ENCODE measurements around the gene EEF1AKMT1.

EEF1AKMT1 gene

DNA sequence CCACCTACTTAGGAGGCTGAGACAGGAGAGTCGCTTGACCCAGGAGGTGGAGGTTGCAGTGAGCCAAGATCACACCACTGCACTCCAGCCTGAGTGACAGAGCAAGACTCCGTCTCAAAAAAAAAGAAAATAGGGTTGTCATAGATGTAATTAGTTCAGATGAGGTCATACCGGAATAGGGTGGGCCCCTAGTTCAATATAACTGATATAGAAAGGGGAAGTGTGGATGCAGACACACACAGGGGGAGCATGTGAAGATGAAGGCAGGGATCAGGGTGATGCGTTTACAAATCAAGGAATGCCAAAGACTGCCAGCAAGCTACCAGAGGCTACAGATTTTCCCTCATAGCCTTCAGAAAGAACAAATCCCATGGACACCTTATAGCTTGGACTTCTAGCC is 24.3 kb upstream of the EEF1AKMT1 start:
- Histone ChIP-seq H3K9me3 (ENCODE audit: insufficient read depth, low read length) (no peaks in the 10 kb centered on the region), H3K4me3 (ENCODE audit: low read length) (no peak overlapping the region), H2AFZ (ENCODE audit: low read depth, low read length) (no peak overlapping the region), H3K4me2 (ENCODE audit: low read length) (no peak overlapping the region), H3K27me3 (ENCODE audit: low read depth, low read length) (no peaks in the 10 kb centered on the region), H3K36me3 (replicated peaks; ENCODE audit: low read depth, low read length) (peaks cover 40% of the 10 kb centered on the region), H4K20me1 (ENCODE audit: insufficient read depth, low read length) (peaks cover 4% of the 10 kb centered on the region; the same call in 1 of the 2 replicates), H3K4me1 (ENCODE audit: low read length) (peaks cover 9% of the 10 kb centered on the region), H3K27ac (ENCODE audit: low read length) (no peak overlapping the region), H3K9ac (ENCODE audit: low read length) (no peak overlapping the region), H3K79me2 (ENCODE audit: low read length) (0 out of 2 replicates have a peak, but pooled peaks cover under 1% of the 10 kb centered on the region)
- TF ChIP-seq EZH2phosphoT487 (IDR thresholded peaks at IDR 0.05; ENCODE audit: low read depth): no peak

DNA sequence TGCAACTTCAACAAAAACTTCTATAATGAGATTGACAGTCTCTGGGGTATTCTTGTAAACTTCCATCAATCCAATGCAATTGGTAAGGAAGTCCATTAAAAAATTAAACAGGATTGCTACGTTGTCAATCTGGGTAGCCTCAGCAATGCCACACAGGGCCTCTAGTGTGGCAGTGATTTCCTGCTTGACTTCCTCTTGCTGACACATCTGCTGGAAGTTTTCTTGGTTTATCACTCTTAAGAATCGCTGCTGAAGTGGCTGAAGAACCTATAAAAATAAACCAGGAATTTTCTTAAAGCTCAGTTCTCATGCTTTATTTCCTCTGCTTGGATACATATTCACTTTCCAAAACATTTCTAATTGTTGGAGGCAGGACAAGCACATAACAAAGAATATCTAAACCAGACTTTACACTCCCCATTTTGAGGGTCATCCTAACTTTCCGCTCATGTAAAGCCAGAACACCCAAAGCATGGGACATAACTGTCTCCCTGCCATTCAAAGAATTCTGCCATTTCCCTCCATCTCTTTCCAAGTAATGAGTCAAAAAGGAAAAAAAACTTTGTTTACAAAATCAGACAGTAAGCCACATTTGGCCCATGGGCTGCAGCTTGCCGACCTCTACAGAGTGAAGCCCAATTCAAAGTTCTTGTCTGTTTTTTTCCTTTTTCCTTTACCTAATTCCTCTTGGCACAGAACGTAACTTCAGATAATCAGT is 23.2 kb upstream of the EEF1AKMT1 start:
- Histone ChIP-seq H3K36me3 (replicated peaks; ENCODE audit: low read depth, low read length) (peaks cover 40% of the 10 kb centered on the region), H3K79me2 (ENCODE audit: low read length) (no peaks in the 10 kb centered on the region), H3K4me2 (ENCODE audit: low read length) (no peak overlapping the region), H3K4me3 (ENCODE audit: low read length) (no peak overlapping the region), H3K27me3 (ENCODE audit: low read depth, low read length) (no peaks in the 10 kb centered on the region), H3K9ac (ENCODE audit: low read length) (no peak overlapping the region), H3K9me3 (ENCODE audit: insufficient read depth, low read length) (no peaks in the 10 kb centered on the region), H2AFZ (ENCODE audit: low read depth, low read length) (no peak overlapping the region), H3K27ac (ENCODE audit: low read length) (no peak overlapping the region), H3K4me1 (ENCODE audit: low read length) (peaks cover 9% of the 10 kb centered on the region), H4K20me1 (ENCODE audit: insufficient read depth, low read length) (peaks cover 2% of the 10 kb centered on the region; the same call in 1 of the 2 replicates)
- TF ChIP-seq EZH2phosphoT487 (IDR thresholded peaks at IDR 0.05; ENCODE audit: low read depth): no peak
- TF ChIP-seq, protein P1, sequence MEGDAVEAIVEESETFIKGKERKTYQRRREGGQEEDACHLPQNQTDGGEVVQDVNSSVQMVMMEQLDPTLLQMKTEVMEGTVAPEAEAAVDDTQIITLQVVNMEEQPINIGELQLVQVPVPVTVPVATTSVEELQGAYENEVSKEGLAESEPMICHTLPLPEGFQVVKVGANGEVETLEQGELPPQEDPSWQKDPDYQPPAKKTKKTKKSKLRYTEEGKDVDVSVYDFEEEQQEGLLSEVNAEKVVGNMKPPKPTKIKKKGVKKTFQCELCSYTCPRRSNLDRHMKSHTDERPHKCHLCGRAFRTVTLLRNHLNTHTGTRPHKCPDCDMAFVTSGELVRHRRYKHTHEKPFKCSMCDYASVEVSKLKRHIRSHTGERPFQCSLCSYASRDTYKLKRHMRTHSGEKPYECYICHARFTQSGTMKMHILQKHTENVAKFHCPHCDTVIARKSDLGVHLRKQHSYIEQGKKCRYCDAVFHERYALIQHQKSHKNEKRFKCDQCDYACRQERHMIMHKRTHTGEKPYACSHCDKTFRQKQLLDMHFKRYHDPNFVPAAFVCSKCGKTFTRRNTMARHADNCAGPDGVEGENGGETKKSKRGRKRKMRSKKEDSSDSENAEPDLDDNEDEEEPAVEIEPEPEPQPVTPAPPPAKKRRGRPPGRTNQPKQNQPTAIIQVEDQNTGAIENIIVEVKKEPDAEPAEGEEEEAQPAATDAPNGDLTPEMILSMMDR (IDR thresholded peaks at IDR 0.05; ENCODE audit: low read depth, low read length): no peak

DNA sequence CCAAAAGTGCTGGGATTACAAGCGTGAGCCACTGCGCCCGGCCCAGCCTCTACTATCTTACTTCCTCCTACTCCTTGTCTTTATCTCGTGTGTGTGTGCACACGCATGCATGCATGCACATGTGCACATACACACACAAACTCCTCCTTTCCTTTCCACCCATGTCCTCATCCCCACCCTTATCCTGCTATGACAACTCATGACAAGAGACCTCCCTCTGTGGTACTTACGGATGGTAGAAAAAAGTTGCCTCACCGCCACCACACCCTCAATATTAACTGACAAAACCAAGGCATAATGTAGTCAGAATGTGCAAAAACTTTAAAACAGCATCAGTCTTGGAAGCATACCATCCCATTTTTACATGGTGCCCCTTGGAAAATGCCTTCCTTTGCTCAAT is 15.9 kb upstream of the EEF1AKMT1 start:
- H3K9me3 ChIP-seq (ENCODE audit: insufficient read depth, low read length): no peaks in the 10 kb centered on the region
- no peak overlapping the region for H2AFZ ChIP-seq (ENCODE audit: low read depth, low read length)
- no peak overlapping the region for H3K27ac ChIP-seq (ENCODE audit: low read length)
- no peak overlapping the region for H3K4me3 ChIP-seq (ENCODE audit: low read length)
- peaks cover 7% of the 10 kb centered on the region for H3K4me1 ChIP-seq (ENCODE audit: low read length)
- H3K27me3 ChIP-seq (ENCODE audit: low read depth, low read length): no peaks in the 10 kb centered on the region
- H3K79me2 ChIP-seq (ENCODE audit: low read length): no peaks in the 10 kb centered on the region
- no peak overlapping the region for H3K4me2 ChIP-seq (ENCODE audit: low read length)
- peaks cover 45% of the 10 kb centered on the region for H3K36me3 ChIP-seq (replicated peaks; ENCODE audit: low read depth, low read length)
- H3K9ac ChIP-seq (ENCODE audit: low read length): no peak overlapping the region
- no peaks in the 10 kb centered on the region for H4K20me1 ChIP-seq (ENCODE audit: insufficient read depth, low read length)
- TF ChIP-seq EZH2phosphoT487 (IDR thresholded peaks at IDR 0.05; ENCODE audit: low read depth): no peak

DNA sequence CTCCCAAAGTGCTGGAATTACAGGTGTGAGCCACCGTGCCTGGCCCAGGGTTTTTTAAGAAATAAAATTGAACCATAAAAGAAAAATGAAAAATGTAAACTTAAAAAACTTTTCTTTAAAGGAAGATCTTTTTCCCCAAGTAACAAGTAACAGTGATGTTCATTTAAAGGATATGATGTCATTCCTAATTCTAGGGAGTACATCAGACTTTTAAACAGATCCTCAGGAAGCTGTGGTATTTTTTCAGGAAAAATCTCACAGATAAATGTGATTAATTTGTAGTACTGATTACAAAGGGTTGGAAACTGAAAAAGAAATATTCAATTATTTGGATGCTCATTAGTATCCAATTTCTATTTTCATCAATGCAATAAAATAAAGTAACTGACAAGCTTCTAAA is 14.6 kb upstream of the EEF1AKMT1 start:
- Histone ChIP-seq H3K36me3 (replicated peaks; ENCODE audit: low read depth, low read length) (peaks cover 48% of the 10 kb centered on the region), H3K9ac (ENCODE audit: low read length) (no peak overlapping the region), H3K9me3 (ENCODE audit: insufficient read depth, low read length) (no peaks in the 10 kb centered on the region), H3K27ac (ENCODE audit: low read length) (no peak overlapping the region), H4K20me1 (ENCODE audit: insufficient read depth, low read length) (no peaks in the 10 kb centered on the region), H2AFZ (ENCODE audit: low read depth, low read length) (no peak overlapping the region), H3K79me2 (ENCODE audit: low read length) (no peaks in the 10 kb centered on the region), H3K4me3 (ENCODE audit: low read length) (no peak overlapping the region), H3K4me2 (ENCODE audit: low read length) (no peak overlapping the region), H3K4me1 (ENCODE audit: low read length) (peaks cover 7% of the 10 kb centered on the region), H3K27me3 (ENCODE audit: low read depth, low read length) (no peaks in the 10 kb centered on the region)
- no peak for TF ChIP-seq EZH2phosphoT487 (IDR thresholded peaks at IDR 0.05; ENCODE audit: low read depth)
- TF ChIP-seq, protein P1 (IDR thresholded peaks at IDR 0.05; ENCODE audit: low read depth, low read length): no peak

- peaks cover 6% of the 10 kb centered on the region; the same call in 1 of the 2 replicates for H4K20me1 ChIP-seq (ENCODE audit: insufficient read depth, low read length)
- TF ChIP-seq, protein P1 (IDR thresholded peaks at IDR 0.05; ENCODE audit: low read depth, low read length): no peak
- H3K27me3 ChIP-seq (ENCODE audit: low read depth, low read length): no peaks in the 10 kb centered on the region
- H3K4me2 ChIP-seq (ENCODE audit: low read length): no peak overlapping the region
- no peaks in the 10 kb centered on the region for H3K9me3 ChIP-seq (ENCODE audit: insufficient read depth, low read length)
- H3K9ac ChIP-seq (ENCODE audit: low read length): no peak overlapping the region
- H3K4me1 ChIP-seq (ENCODE audit: low read length): peaks cover 18% of the 10 kb centered on the region
- no peak overlapping the region for H3K27ac ChIP-seq (ENCODE audit: low read length)
- peaks cover 53% of the 10 kb centered on the region for H3K36me3 ChIP-seq (replicated peaks; ENCODE audit: low read depth, low read length)
- no peak overlapping the region for H3K4me3 ChIP-seq (ENCODE audit: low read length)
- no peak overlapping the region for H2AFZ ChIP-seq (ENCODE audit: low read depth, low read length)
- H3K79me2 ChIP-seq (ENCODE audit: low read length): no peaks in the 10 kb centered on the region
Observed at GRCh38 chr13:20787180-20787579, 13.4 kb upstream of the EEF1AKMT1 start.

Measured in OCI-LY3 (cell line).